Neural progenitor cell (in vitro differentiated cells): ENCODE measurements around the gene ENC1. TPM values are rescaled to one million over a fixed set of nuclear protein-coding genes. Genes with fewer than 3 reads are reported as not detected.

Experiments used
- DNase-seq: peaks from one replicate; pipeline ENCODE4 v3.0.0-alpha.2; 2016; ENCODE audit warnings: low spot score
- H2AFZ ChIP-seq: fragments of 200-600 bp; sonication (generic); replicated peaks from 2 replicates; pipeline ENCODE4 v1.6.1; 2016; ENCODE audit warnings: antibody characterized with exemption
- H3F3A ChIP-seq: fragments of 200-600 bp; sonication (generic); 2 replicates; pipeline ENCODE4 v1.6.1; 2016; ENCODE audit warnings: antibody characterized with exemption, low read depth
- H3K27ac ChIP-seq: fragments of 200-600 bp; sonication (generic); 2 replicates; pipeline ENCODE4 v1.5.1; 2016; ENCODE audit warnings: mild to moderate bottlenecking
- H3K27me3 ChIP-seq: fragments of 200-600 bp; sonication (generic); 2 replicates; pipeline ENCODE4 v1.6.1; 2016; ENCODE audit warnings: mild to moderate bottlenecking, moderate library complexity
- H3K36me3 ChIP-seq: fragments of 200-600 bp; sonication (generic); 2 replicates; pipeline ENCODE4 v1.5.1; 2016
- H3K4me1 ChIP-seq: fragments of 200-600 bp; sonication (generic); 2 replicates; pipeline ENCODE4 v1.6.1; 2016; ENCODE audit warnings: mixed run types
- H3K4me2 ChIP-seq: fragments of 200-600 bp; sonication (generic); 2 replicates; pipeline ENCODE4 v1.6.1; 2016
- H3K4me3 ChIP-seq: fragments of 200-600 bp; sonication (generic); 2 replicates; pipeline ENCODE4 v1.5.1; 2016
- H3K79me2 ChIP-seq: fragments of 200-600 bp; sonication (generic); 2 replicates; pipeline ENCODE4 v1.6.1; 2016; ENCODE audit warnings: low read depth
- H3K9ac ChIP-seq: fragments of 200-600 bp; sonication (generic); 2 replicates; pipeline ENCODE4 v1.6.1; 2016
- H3K9me3 ChIP-seq: fragments of 200-600 bp; sonication (generic); 2 replicates; pipeline ENCODE4 v1.5.1; 2016; ENCODE audit warnings: low read depth
- H4K20me1 ChIP-seq: fragments of 200-600 bp; sonication (generic); 2 replicates; pipeline ENCODE4 v1.6.1; 2016; ENCODE audit warnings: low read depth
- H3K27ac Mint-ChIP-seq: 3 replicates; pipeline ENCODE4 v1.8.0; 2021; ENCODE audit warnings: mixed read lengths
- H3K27me3 Mint-ChIP-seq: 2 replicates; pipeline ENCODE4 v1.8.0; 2022; ENCODE audit warnings: low read depth, mild to moderate bottlenecking, inconsistent platforms, moderate library complexity, mixed read lengths; ENCODE audit not compliant: insufficient read depth
- H3K36me3 Mint-ChIP-seq: 3 replicates; pipeline ENCODE4 v1.8.0; 2021; ENCODE audit warnings: mixed read lengths
- H3K4me1 Mint-ChIP-seq: 3 replicates; pipeline ENCODE4 v1.8.0; 2021; ENCODE audit warnings: mixed read lengths
- H3K4me3 Mint-ChIP-seq: 3 replicates; pipeline ENCODE4 v1.8.0; 2021; ENCODE audit warnings: mild to moderate bottlenecking, moderate library complexity, mixed read lengths
- H3K9me3 Mint-ChIP-seq: 3 replicates; pipeline ENCODE4 v1.8.0; 2020; ENCODE audit warnings: mixed read lengths
- EZH2 ChIP-seq: fragments of 200-600 bp; sonication (generic); IDR thresholded peaks from 2 replicates; pipeline ENCODE4 v1.6.1; 2017; ENCODE audit warnings: antibody characterized with exemption, mild to moderate bottlenecking, moderate library complexity
- EZH2phosphoT487 ChIP-seq: fragments of 200-600 bp; sonication (generic); IDR thresholded peaks from 2 replicates; pipeline ENCODE4 v1.6.1; 2017; ENCODE audit warnings: antibody characterized with exemption
- total RNA-seq: library from RNA; depleted of rRNA; stranded (reverse); fragments of >200 nt; gene quantifications from 2 replicates; pipeline ENCODE4 v1.2.3, GENCODE V29; 2015; ENCODE audit warnings: low replicate concordance
- TF ChIP-seq, protein P1 (sequence below): fragments of 200-600 bp; sonication (generic); IDR thresholded peaks from 2 replicates; pipeline ENCODE4 v1.5.1; 2017; ENCODE audit warnings: antibody characterized with exemption, mild to moderate bottlenecking

The ENC1 gene
- total RNA-seq, 1 donor from 2014 or later = 73.8 TPM

DNA sequence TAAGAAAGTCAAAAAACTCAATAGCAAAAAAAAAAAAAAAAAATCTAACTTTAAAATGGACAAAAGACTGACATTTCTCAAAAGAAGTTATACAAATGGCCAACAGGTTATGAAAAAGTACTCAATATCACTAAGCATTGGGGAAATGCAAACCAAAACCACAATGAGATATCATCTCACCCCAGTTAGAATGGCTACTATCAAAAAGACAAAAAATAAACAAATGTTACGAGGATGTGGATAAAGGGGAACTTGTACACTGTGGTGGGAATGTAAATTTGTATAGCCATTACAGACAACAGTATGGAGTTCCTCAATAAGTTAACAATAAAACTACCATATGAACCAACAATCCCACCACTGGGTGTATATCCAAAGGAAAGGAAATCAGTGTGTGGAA lies 37.2 kb downstream of the ENC1 start:
- no peak overlapping the region for H3K4me3 Mint-ChIP-seq
- DNase-seq = no peak
- Histone ChIP-seq H3K79me2 (no peaks in the 10 kb centered on the region), H3K4me1 (peaks cover 4% of the 10 kb centered on the region), H3F3A (no peaks in the 10 kb centered on the region), H4K20me1 (no peaks in the 10 kb centered on the region), H3K36me3 (no peaks in the 10 kb centered on the region), H3K4me3 (no peak overlapping the region), H3K27me3 (no peaks in the 10 kb centered on the region), H3K27ac (no peak overlapping the region), H3K9ac (no peak overlapping the region), H3K9me3 (no peaks in the 10 kb centered on the region), H3K4me2 (no peak overlapping the region), H2AFZ (no peak overlapping the region)
- H3K4me1 Mint-ChIP-seq = peaks cover 5% of the 10 kb centered on the region
- H3K27ac Mint-ChIP-seq = no peak overlapping the region
- peaks cover 14% of the 10 kb centered on the region for H3K9me3 Mint-ChIP-seq
- TF ChIP-seq, protein P1, sequence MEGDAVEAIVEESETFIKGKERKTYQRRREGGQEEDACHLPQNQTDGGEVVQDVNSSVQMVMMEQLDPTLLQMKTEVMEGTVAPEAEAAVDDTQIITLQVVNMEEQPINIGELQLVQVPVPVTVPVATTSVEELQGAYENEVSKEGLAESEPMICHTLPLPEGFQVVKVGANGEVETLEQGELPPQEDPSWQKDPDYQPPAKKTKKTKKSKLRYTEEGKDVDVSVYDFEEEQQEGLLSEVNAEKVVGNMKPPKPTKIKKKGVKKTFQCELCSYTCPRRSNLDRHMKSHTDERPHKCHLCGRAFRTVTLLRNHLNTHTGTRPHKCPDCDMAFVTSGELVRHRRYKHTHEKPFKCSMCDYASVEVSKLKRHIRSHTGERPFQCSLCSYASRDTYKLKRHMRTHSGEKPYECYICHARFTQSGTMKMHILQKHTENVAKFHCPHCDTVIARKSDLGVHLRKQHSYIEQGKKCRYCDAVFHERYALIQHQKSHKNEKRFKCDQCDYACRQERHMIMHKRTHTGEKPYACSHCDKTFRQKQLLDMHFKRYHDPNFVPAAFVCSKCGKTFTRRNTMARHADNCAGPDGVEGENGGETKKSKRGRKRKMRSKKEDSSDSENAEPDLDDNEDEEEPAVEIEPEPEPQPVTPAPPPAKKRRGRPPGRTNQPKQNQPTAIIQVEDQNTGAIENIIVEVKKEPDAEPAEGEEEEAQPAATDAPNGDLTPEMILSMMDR = no peak
- TF ChIP-seq EZH2phosphoT487 (no peak), EZH2 (no peak)
- H3K27me3 Mint-ChIP-seq = no peaks in the 10 kb centered on the region
- H3K36me3 Mint-ChIP-seq = no peaks in the 10 kb centered on the region

DNA sequence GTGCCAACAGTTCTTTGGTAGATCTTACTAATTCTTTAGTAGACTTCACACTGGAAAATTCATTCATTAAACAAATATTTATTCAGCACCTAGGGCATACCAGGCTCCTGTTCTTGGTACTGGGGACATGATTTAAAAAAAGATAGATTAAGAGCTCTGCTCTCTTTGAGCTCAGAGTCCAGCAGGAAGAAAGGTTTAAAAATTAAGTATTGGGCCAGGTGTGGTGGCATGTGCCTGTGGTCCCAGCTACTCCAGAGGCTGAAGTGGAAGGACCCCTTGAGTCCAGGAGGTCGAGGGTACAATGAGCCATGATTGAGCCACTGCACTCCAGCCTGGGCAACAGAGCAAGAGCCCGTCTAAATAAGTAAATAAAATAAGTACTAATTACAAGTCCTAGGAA lies 41.4 kb downstream of the ENC1 start:
- Histone ChIP-seq H3F3A (peaks cover 15% of the 10 kb centered on the region), H3K36me3 (no peaks in the 10 kb centered on the region), H3K9ac (no peak overlapping the region), H3K27ac (no peak overlapping the region), H3K4me1 (peaks cover 26% of the 10 kb centered on the region), H3K4me3 (no peak overlapping the region), H3K27me3 (no peaks in the 10 kb centered on the region), H3K79me2 (no peaks in the 10 kb centered on the region), H3K9me3 (no peaks in the 10 kb centered on the region), H4K20me1 (no peaks in the 10 kb centered on the region), H3K4me2 (no peak overlapping the region), H2AFZ (no peak overlapping the region)
- peaks cover 36% of the 10 kb centered on the region for H3K4me1 Mint-ChIP-seq
- peaks cover 4% of the 10 kb centered on the region for H3K27me3 Mint-ChIP-seq
- H3K36me3 Mint-ChIP-seq = no peaks in the 10 kb centered on the region
- TF ChIP-seq, protein P1 = no peak
- TF ChIP-seq EZH2 (no peak), EZH2phosphoT487 (no peak)
- H3K9me3 Mint-ChIP-seq = peaks cover 10% of the 10 kb centered on the region
- H3K27ac Mint-ChIP-seq = no peak overlapping the region
- DNase-seq = no peak
- no peak overlapping the region for H3K4me3 Mint-ChIP-seq

DNA sequence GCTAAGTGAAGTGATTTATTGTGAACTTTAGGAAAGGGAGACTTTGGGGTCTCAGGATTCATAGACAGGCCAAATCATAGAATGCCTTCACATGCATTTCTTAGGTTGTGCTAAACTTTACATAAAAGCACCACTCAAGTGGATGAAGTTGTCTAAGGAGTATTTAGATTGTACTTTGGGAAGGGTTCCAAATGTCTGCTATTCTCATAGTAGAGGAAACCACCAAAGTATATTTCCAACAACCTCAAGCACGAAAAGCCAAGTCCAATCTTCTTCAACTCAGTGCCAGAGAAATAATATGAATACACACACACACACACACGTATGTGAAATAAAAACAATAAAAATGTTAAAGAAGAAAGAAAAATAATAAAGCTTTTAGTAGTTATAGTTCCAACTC lies 41.8 kb downstream of the ENC1 start:
- Histone ChIP-seq H3K4me1 (peaks cover 26% of the 10 kb centered on the region), H3K79me2 (no peaks in the 10 kb centered on the region), H2AFZ (no peak overlapping the region), H3K4me3 (no peak overlapping the region), H3K9me3 (no peaks in the 10 kb centered on the region), H3F3A (peaks cover 18% of the 10 kb centered on the region), H3K27ac (no peak overlapping the region), H3K36me3 (no peaks in the 10 kb centered on the region), H4K20me1 (no peaks in the 10 kb centered on the region), H3K27me3 (no peaks in the 10 kb centered on the region), H3K9ac (no peak overlapping the region), H3K4me2 (no peak overlapping the region)
- TF ChIP-seq EZH2 (no peak), EZH2phosphoT487 (no peak)
- TF ChIP-seq, protein P1 = no peak
- DNase-seq = no peak
- H3K27ac Mint-ChIP-seq = no peak overlapping the region
- no peaks in the 10 kb centered on the region for H3K36me3 Mint-ChIP-seq
- H3K9me3 Mint-ChIP-seq = peaks cover 9% of the 10 kb centered on the region
- H3K4me3 Mint-ChIP-seq = no peak overlapping the region
- H3K4me1 Mint-ChIP-seq = peaks cover 37% of the 10 kb centered on the region
- peaks cover 4% of the 10 kb centered on the region for H3K27me3 Mint-ChIP-seq
